ENCODE measurements around the gene SMC1B. TPM values are rescaled to one million over a fixed set of nuclear protein-coding genes. Genes with fewer than 3 reads are reported as not detected.

SMC1B gene
- total and polyA plus RNA-seq, 2 of the 8 experiments (the other 6 are each of a cell fraction or from before 2014, with no cell fraction given) = 0.02 TPM; not detected in 1

DNA sequence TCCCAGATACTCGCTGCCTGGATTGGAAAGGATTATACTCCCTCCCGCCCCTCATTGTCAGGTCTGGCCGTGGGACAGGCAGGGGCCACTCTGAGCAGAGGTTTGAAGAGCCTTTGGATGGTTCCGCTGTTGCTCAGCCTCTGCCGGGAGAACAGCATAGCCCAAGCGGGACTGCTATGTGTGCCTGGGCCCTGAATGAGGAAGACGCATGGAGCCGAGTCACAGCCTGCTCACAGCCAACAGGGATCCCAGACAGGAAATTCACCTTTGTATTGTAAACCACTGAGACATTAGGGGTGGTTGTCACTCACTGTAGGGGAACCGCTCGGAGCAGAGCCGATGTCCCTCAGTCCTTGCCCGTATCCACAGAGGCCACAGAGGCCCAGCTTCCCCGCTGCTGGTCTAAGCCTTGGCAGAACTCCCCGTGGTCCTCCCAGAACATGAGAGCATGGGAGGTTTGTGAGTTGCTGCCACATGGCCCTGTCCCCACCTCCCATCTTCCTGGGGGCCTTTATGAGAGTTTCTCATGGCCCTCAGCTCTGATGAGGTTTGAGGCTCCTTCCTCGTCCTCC, 114.4 kb downstream of the SMC1B start (continued):
- TF ChIP-seq EP300 (IDR thresholded peaks at IDR 0.05; ENCODE audit: borderline replicate concordance in 1 of 2, low read depth in 2 of 2, low read length in 2 of 2) = no peak
- TF ChIP-seq SIX5 (IDR thresholded peaks at IDR 0.05; ENCODE audit: low read depth, low read length) = no peak
- no peak for TF ChIP-seq POLR2AphosphoS5 (IDR thresholded peaks at IDR 0.05; ENCODE audit: low read depth, low read length)
